GM19351 (cell line): ENCODE results near the gene TUBB4A.
A peak's percentile ranks its signal among the peaks of the same experiment; 100 is the strongest.

Experiments
- ATAC-seq: cut with Tn5 transposase; IDR thresholded peaks from one replicate; pipeline ENCODE4 v1.9.1; 2021; ENCODE audit warnings: mild to moderate bottlenecking, moderate library complexity; ENCODE audit not compliant: unreplicated experiment

The TUBB4A gene

GRCh38 chr19:6498294-6499036, 3.6 kb downstream of the TUBB4A start:
- ATAC-seq: no peak

GRCh38 chr19:6495947-6496346, 6.2 kb downstream of the TUBB4A start:
- ATAC-seq: no peak

GRCh38 chr19:6494438-6495036, 7.6 kb downstream of the TUBB4A start:
- no peak for ATAC-seq

- no peak for ATAC-seq
Observed at GRCh38 chr19:6491802-6492592, 10.1 kb downstream of the TUBB4A start.

- no peak for ATAC-seq
Observed at GRCh38 chr19:6490134-6490533, 12.0 kb downstream of the TUBB4A start.

GRCh38 chr19:6489278-6490061, 12.6 kb downstream of the TUBB4A start:
- ATAC-seq: no peak

- ATAC-seq: no peak
Observed at GRCh38 chr19:6484831-6485230, 17.3 kb downstream of the TUBB4A start.

- ATAC-seq: no peak
Observed at GRCh38 chr19:6484230-6484629, 17.9 kb downstream of the TUBB4A start.

- ATAC-seq: no peak
Observed at GRCh38 chr19:6483235-6483634, 18.9 kb downstream of the TUBB4A start.

- ATAC-seq: no peak
Observed at GRCh38 chr19:6482343-6482686, 19.8 kb downstream of the TUBB4A start.

GRCh38 chr19:6481541-6482342, 20.4 kb downstream of the TUBB4A start, which contains the start of gene DENND1C:
Gene DENND1C (minus strand): TSS chr19:6481787. CDS start chr19:6481695, 92 bp downstream.
- no peak for ATAC-seq

GRCh38 chr19:6480848-6481415, 21.2 kb downstream of the TUBB4A start:
- no peak for ATAC-seq

- ATAC-seq: no peak
Observed at GRCh38 chr19:6479836-6480398, 22.2 kb downstream of the TUBB4A start.

GRCh38 chr19:6478815-6479214, 23.3 kb downstream of the TUBB4A start:
- no peak for ATAC-seq

GRCh38 chr19:6476896-6477431, 25.1 kb downstream of the TUBB4A start:
- no peak for ATAC-seq

GRCh38 chr19:6476155-6476895, 25.8 kb downstream of the TUBB4A start:
- peak; percentile 54 for ATAC-seq

GRCh38 chr19:6475321-6476108, 26.6 kb downstream of the TUBB4A start:
- no peak for ATAC-seq

- ATAC-seq: no peak
Observed at GRCh38 chr19:6473647-6474046, 28.5 kb downstream of the TUBB4A start.
